HepG2 (cell line): ENCODE data around the gene NCMAP. TPM values are rescaled to one million over a fixed set of nuclear protein-coding genes. Genes with fewer than 3 reads are reported as not detected.
A peak's percentile ranks its signal among the peaks of the same experiment; 100 is the strongest.

Source experiments
- ATF2 ChIP-seq: sonication (generic); formaldehyde crosslinking; IDR thresholded peaks from 2 replicates; pipeline ENCODE4 v1.4.0; 2020; ENCODE audit warnings: missing genetic modification reagents
- FOXK1 ChIP-seq: sonication (generic); formaldehyde crosslinking; IDR thresholded peaks from 2 replicates; pipeline ENCODE4 v1.4.0; 2020; ENCODE audit warnings: low read depth, missing genetic modification reagents, borderline replicate concordance
- HIC2 ChIP-seq: sonication (generic); formaldehyde crosslinking; IDR thresholded peaks from 2 replicates; pipeline ENCODE4 v1.9.0; 2022; ENCODE audit warnings: low read depth, missing genetic modification reagents
- KDM5B ChIP-seq: sonication (generic); formaldehyde crosslinking; IDR thresholded peaks from 2 replicates; pipeline ENCODE4 v1.4.0; 2020; ENCODE audit warnings: missing genetic modification reagents, mild to moderate bottlenecking, borderline replicate concordance
- NFYB ChIP-seq: sonication (generic); formaldehyde crosslinking; IDR thresholded peaks from 2 replicates; pipeline ENCODE4 v1.4.0; 2020; ENCODE audit warnings: missing genetic modification reagents
- RFXANK ChIP-seq: IDR thresholded peaks from 2 replicates; pipeline ENCODE4 v1.6.1; 2016
- TBP ChIP-seq: sonication (generic); formaldehyde crosslinking; IDR thresholded peaks from 2 replicates; pipeline ENCODE4 v1.5.0; 2020; ENCODE audit warnings: missing genetic modification reagents
- TFDP1 ChIP-seq: IDR thresholded peaks from 2 replicates; pipeline ENCODE4 v1.6.1; 2016; ENCODE audit warnings: missing compliant biosample characterization, missing genetic modification reagents, borderline replicate concordance
- ZBTB37 ChIP-seq: sonication (generic); formaldehyde crosslinking; IDR thresholded peaks from 2 replicates; pipeline ENCODE4 v1.4.0; 2020; ENCODE audit warnings: mild to moderate bottlenecking, missing genetic modification reagents
- ZMYM2 ChIP-seq: sonication (generic); formaldehyde crosslinking; IDR thresholded peaks from 2 replicates; pipeline ENCODE4 v1.8.0; 2022; ENCODE audit warnings: mild to moderate bottlenecking, missing genetic modification reagents
- ZNF326 ChIP-seq: sonication (generic); formaldehyde crosslinking; IDR thresholded peaks from 2 replicates; pipeline ENCODE4 v1.4.0; 2020; ENCODE audit warnings: missing genetic modification reagents, borderline replicate concordance
- ZNF574 ChIP-seq: sonication (generic); formaldehyde crosslinking; IDR thresholded peaks from 2 replicates; pipeline ENCODE4 v1.4.0; 2020; ENCODE audit warnings: missing genetic modification reagents
- ZNF691 ChIP-seq: sonication (generic); formaldehyde crosslinking; IDR thresholded peaks from 2 replicates; pipeline ENCODE4 v1.4.0; 2020; ENCODE audit warnings: missing genetic modification reagents, low read depth, mild to moderate bottlenecking, borderline replicate concordance
- ZNF747 ChIP-seq: sonication (generic); formaldehyde crosslinking; IDR thresholded peaks from 2 replicates; pipeline ENCODE4 v1.8.1; 2023; ENCODE audit warnings: missing genetic modification reagents, mild to moderate bottlenecking, borderline replicate concordance
- polyA plus RNA-seq, 8 experiments: library from polyadenylated mRNA; depleted of rRNA in 3 of 8; stranded (reverse) in 7 of 8; unstranded in 1 of 8; fragments of >200 nt; fragmentation: Illumina TruSeq in 4 of 8; extraction: Trizol in 4 of 8; gene quantifications; 2 replicates each; pipeline versions ENCODE4 v1.2.1 to v1.2.3, GENCODE V29; 2011 to 2016; ENCODE audit warnings: low read depth in 4 of 8, missing spikeins in 1 of 8, mixed read lengths in 1 of 8; ENCODE audit not compliant: insufficient read depth in 1 of 8
- total RNA-seq, 5 experiments: library from RNA; depleted of rRNA; stranded (reverse); fragments of >200 nt; fragmentation: Illumina TruSeq; extraction: Trizol; gene quantifications; 2 replicates each; pipeline ENCODE4 v1.2.3, GENCODE V29; 2016; ENCODE audit warnings: low read depth in 1 of 5

Gene NCMAP
- total and polyA plus RNA-seq, 2 of the 13 experiments (the other 11 are each of a cell fraction or from before 2014, with no cell fraction given): 2.7 to 20.0 TPM

GRCh38 chr1:24642481-24643362 is 86.8 kb downstream of the NCMAP start, which contains the start of gene SRRM1 (continued):
- peak; percentile 90 for TF ChIP-seq ZNF574
- peak; percentile 80; the same call in 1 of the 2 replicates for TF ChIP-seq TFDP1 (CRISPR knock-in tag)
- TF ChIP-seq TBP (CRISPR knock-in tag): no peak
- no peak for TF ChIP-seq ZMYM2 (CRISPR knock-in tag)
- TF ChIP-seq NFYB (CRISPR knock-in tag): peak; percentile 91
- no peak for TF ChIP-seq HIC2 (CRISPR knock-in tag)
- peak; percentile 65; the same call in 1 of the 2 replicates for TF ChIP-seq RFXANK (CRISPR knock-in tag)
- no peak for TF ChIP-seq ZBTB37 (CRISPR knock-in tag)
- TF ChIP-seq ZNF691 (CRISPR knock-in tag): 0 out of 2 replicates have a peak, but pooled peaks have one; percentile 12
- no peak for TF ChIP-seq ZNF326
- no peak for TF ChIP-seq ZNF747 (CRISPR knock-in tag)
- TF ChIP-seq ATF2 (CRISPR knock-in tag): 0 out of 2 replicates have a peak, but pooled peaks have one; percentile 83
- TF ChIP-seq KDM5B (CRISPR knock-in tag): no peak
- no peak; the same call in 1 of the 2 replicates for TF ChIP-seq FOXK1 (CRISPR knock-in tag)
